ENCODE results near the gene KIAA1328. TPM values are rescaled to one million over a fixed set of nuclear protein-coding genes. Genes with fewer than 3 reads are reported as not detected.

Gene KIAA1328
- polyA plus RNA-seq, 1 of the 3 experiments (the other 2 are of a cell fraction), result 2.6 TPM

DNA sequence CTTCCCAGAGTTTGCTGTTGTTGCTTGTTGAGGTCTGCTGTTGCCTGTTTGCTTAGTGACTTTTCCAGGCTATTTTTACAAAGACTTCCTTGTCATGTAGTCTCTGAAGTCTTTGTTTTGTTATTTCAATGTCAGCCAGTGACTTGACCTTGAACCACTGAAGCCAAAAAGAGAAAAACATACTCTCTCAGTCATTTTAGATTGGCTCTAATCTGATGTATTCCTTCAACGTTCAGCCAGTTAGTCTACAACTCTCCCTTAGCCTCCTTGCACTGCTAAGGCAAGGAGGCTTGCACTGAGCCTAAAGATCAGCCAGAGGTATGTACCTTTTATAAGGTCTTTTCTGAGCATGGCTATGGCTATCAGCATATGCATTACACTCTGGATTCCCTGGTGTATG lies 27.9 kb downstream of the KIAA1328 start:
- 65% methylated on average over 1 of the region's 1 CpG for WGBS (ENCODE audit: low lambda C conversion rate)
- no peaks in the 10 kb centered on the region for H3K9me2 ChIP-seq
- no peak overlapping the region for H3K9ac ChIP-seq
- TF ChIP-seq, protein P1, sequence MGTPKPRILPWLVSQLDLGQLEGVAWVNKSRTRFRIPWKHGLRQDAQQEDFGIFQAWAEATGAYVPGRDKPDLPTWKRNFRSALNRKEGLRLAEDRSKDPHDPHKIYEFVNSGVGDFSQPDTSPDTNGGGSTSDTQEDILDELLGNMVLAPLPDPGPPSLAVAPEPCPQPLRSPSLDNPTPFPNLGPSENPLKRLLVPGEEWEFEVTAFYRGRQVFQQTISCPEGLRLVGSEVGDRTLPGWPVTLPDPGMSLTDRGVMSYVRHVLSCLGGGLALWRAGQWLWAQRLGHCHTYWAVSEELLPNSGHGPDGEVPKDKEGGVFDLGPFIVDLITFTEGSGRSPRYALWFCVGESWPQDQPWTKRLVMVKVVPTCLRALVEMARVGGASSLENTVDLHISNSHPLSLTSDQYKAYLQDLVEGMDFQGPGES (IDR thresholded peaks at IDR 0.05; ENCODE audit: low read depth, low read length), result no peak
- TF ChIP-seq EZH2phosphoT487 (IDR thresholded peaks at IDR 0.05; ENCODE audit: borderline replicate concordance, low read depth) (no peak), FOXM1 (IDR thresholded peaks at IDR 0.05; ENCODE audit: low read depth) (no peak), RFX5 (IDR thresholded peaks at IDR 0.05; ENCODE audit: low read length) (no peak), MXI1 (IDR thresholded peaks at IDR 0.05; ENCODE audit: low read depth, low read length) (no peak), FOXJ3 (CRISPR knock-in tag; IDR thresholded peaks at IDR 0.05) (no peak), MEF2A (IDR thresholded peaks at IDR 0.05; ENCODE audit: borderline replicate concordance, low read depth) (no peak), SMC3 (IDR thresholded peaks at IDR 0.05; ENCODE audit: low read depth, low read length) (no peak), TAF1 (IDR thresholded peaks at IDR 0.05; ENCODE audit: borderline replicate concordance, low read depth, low read length) (no peak), YY1 (IDR thresholded peaks at IDR 0.05; ENCODE audit: low read depth) (no peak), FOSL2 (IDR thresholded peaks at IDR 0.05; ENCODE audit: borderline replicate concordance, low read depth) (no peak), NFIC (IDR thresholded peaks at IDR 0.05; ENCODE audit: borderline replicate concordance) (no peak), SIN3A (IDR thresholded peaks at IDR 0.05; ENCODE audit: borderline replicate concordance, low read depth, low read length) (no peak), RXRA (IDR thresholded peaks at IDR 0.05; ENCODE audit: borderline replicate concordance, low read depth) (no peak), ELF1 (IDR thresholded peaks at IDR 0.05) (no peak)
- TF ChIP-seq, protein P2, sequence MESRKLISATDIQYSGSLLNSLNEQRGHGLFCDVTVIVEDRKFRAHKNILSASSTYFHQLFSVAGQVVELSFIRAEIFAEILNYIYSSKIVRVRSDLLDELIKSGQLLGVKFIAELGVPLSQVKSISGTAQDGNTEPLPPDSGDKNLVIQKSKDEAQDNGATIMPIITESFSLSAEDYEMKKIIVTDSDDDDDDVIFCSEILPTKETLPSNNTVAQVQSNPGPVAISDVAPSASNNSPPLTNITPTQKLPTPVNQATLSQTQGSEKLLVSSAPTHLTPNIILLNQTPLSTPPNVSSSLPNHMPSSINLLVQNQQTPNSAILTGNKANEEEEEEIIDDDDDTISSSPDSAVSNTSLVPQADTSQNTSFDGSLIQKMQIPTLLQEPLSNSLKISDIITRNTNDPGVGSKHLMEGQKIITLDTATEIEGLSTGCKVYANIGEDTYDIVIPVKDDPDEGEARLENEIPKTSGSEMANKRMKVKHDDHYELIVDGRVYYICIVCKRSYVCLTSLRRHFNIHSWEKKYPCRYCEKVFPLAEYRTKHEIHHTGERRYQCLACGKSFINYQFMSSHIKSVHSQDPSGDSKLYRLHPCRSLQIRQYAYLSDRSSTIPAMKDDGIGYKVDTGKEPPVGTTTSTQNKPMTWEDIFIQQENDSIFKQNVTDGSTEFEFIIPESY (IDR thresholded peaks at IDR 0.05; ENCODE audit: borderline replicate concordance, low read depth), result no peak
- TF ChIP-seq, protein P3, sequence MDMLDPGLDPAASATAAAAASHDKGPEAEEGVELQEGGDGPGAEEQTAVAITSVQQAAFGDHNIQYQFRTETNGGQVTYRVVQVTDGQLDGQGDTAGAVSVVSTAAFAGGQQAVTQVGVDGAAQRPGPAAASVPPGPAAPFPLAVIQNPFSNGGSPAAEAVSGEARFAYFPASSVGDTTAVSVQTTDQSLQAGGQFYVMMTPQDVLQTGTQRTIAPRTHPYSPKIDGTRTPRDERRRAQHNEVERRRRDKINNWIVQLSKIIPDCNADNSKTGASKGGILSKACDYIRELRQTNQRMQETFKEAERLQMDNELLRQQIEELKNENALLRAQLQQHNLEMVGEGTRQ (IDR thresholded peaks at IDR 0.05; ENCODE audit: borderline replicate concordance, low read depth, low read length), result no peak
- TF ChIP-seq, protein P4, sequence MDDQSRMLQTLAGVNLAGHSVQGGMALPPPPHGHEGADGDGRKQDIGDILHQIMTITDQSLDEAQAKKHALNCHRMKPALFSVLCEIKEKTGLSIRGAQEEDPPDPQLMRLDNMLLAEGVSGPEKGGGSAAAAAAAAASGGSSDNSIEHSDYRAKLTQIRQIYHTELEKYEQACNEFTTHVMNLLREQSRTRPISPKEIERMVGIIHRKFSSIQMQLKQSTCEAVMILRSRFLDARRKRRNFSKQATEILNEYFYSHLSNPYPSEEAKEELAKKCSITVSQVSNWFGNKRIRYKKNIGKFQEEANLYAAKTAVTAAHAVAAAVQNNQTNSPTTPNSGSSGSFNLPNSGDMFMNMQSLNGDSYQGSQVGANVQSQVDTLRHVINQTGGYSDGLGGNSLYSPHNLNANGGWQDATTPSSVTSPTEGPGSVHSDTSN (IDR thresholded peaks at IDR 0.05), result no peak
- no peak overlapping the region for H3K4me2 ChIP-seq
- peaks cover 3% of the 10 kb centered on the region for H3F3A ChIP-seq (replicated peaks; ENCODE audit: insufficient read depth)
- H3K9me3 ChIP-seq, result peaks cover 6% of the 10 kb centered on the region; the same call in 1 of the 2 replicates
- H3K4me3 ChIP-seq (ENCODE audit: low read depth in 2 of 2, low read length in 1 of 2), result no peak overlapping the region
- no peaks in the 10 kb centered on the region for H3K27me3 ChIP-seq (ENCODE audit: insufficient read depth)
- no peak overlapping the region for H2AFZ ChIP-seq (ENCODE audit: low read depth)
- H3K36me3 ChIP-seq (replicated peaks in 1 of 2; ENCODE audit: control insufficient read depth in 1 of 2, insufficient read depth in 2 of 2, low read length in 1 of 2), result peaks cover 0 to 4% of the 10 kb centered on the region in 2 experiments
- ChIA-PET POLR2A (no interaction called here), CTCF (no interaction called here)
- no peak overlapping the region for H3K27ac ChIP-seq (ENCODE audit: low read depth in 2 of 2, low read length in 1 of 2)
- no peaks in the 10 kb centered on the region; a peak in 1 of 4 replicates for H3K4me1 ChIP-seq (ENCODE audit: control insufficient read depth in 1 of 2, insufficient read depth in 2 of 2, low read depth in 1 of 2, low read length in 1 of 2)
- H4K20me1 ChIP-seq (ENCODE audit: insufficient read depth), result no peaks in the 10 kb centered on the region
- DNase-seq, result no peak
- H3K79me2 ChIP-seq (ENCODE audit: insufficient read depth), result no peaks in the 10 kb centered on the region; the same call in 1 of the 2 replicates

All from SK-N-SH (cell line).